Measurements from ENCODE around the gene HNRNPUL2.

The HNRNPUL2 gene

GRCh38 chr11:62715150-62716130 is 11.8 kb downstream of the HNRNPUL2 start:
- no peak for ATAC-seq

GRCh38 chr11:62713343-62713742 is 13.9 kb downstream of the HNRNPUL2 start:
- no peak for ATAC-seq

More at GRCh38 chr11:62715150-62716130, 11.8 kb downstream of the HNRNPUL2 start:
- TF ChIP-seq ZNF70 (CRISPR knock-in tag; IDR thresholded peaks at IDR 0.05) (no peak), RARB (CRISPR knock-in tag; IDR thresholded peaks at IDR 0.05) (no peak), ARNTL (CRISPR knock-in tag; IDR thresholded peaks at IDR 0.05; ENCODE audit: borderline replicate concordance, low read depth) (no peak), BACH2 (CRISPR knock-in tag; IDR thresholded peaks at IDR 0.05; ENCODE audit: borderline replicate concordance) (no peak)

GRCh38 chr11:62712861-62713260 is 14.4 kb downstream of the HNRNPUL2 start:
- ATAC-seq, result no peak
- TF ChIP-seq ARNTL (CRISPR knock-in tag; IDR thresholded peaks at IDR 0.05; ENCODE audit: borderline replicate concordance, low read depth) (no peak), ZC3H10 (CRISPR knock-in tag; IDR thresholded peaks at IDR 0.05) (no peak), ZFP30 (CRISPR knock-in tag; IDR thresholded peaks at IDR 0.05) (no peak)

More at GRCh38 chr11:62713343-62713742, 13.9 kb downstream of the HNRNPUL2 start:
- no peak for TF ChIP-seq CREB5 (CRISPR knock-in tag; IDR thresholded peaks at IDR 0.05; ENCODE audit: low read depth)
- no peak for TF ChIP-seq ESRRG (CRISPR knock-in tag; IDR thresholded peaks at IDR 0.05)
- no peak for TF ChIP-seq ZNF70 (CRISPR knock-in tag; IDR thresholded peaks at IDR 0.05)
- TF ChIP-seq BACH2 (CRISPR knock-in tag; IDR thresholded peaks at IDR 0.05; ENCODE audit: borderline replicate concordance), result no peak
- no peak for TF ChIP-seq RARB (CRISPR knock-in tag; IDR thresholded peaks at IDR 0.05)
- no peak for TF ChIP-seq ZNF565 (CRISPR knock-in tag; conservative IDR thresholded peaks at IDR 0.05; ENCODE audit: low read depth)
- TF ChIP-seq GLIS3 (CRISPR knock-in tag; IDR thresholded peaks at IDR 0.05), result no peak
- no peak for TF ChIP-seq SNAI2 (CRISPR knock-in tag; IDR thresholded peaks at IDR 0.05)
- TF ChIP-seq CSDC2 (CRISPR knock-in tag; IDR thresholded peaks at IDR 0.05), result no peak
- no peak for TF ChIP-seq POU6F1 (CRISPR knock-in tag; IDR thresholded peaks at IDR 0.05; ENCODE audit: borderline replicate concordance, low read depth)

DNA sequence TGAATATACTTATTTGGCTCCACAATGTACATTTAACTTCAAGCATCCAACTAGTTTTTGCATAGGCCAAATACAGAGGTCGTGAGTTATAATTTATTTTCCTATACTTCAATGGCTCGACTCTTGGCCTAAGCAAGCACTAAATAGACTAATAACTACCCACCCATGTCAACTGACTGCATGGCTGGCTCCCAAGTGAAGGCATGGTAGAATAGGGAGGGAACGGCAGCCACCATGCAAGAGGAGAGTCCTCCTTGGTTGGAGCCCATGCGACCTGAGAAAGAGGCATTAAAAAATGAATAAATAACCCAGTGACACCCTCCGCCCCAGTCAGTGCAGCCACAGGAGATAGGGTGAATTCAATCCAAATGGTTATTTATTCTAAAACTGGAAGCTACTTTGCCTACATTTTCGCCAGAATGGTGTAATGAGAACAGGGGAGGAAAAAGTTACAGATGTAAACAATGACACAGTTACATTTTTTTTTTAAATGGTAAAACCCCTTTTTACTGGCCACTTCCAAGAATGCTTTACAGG is 14.9 kb downstream of the HNRNPUL2 start:
- TF ChIP-seq ESRRG (CRISPR knock-in tag; IDR thresholded peaks at IDR 0.05) (no peak), POU6F1 (CRISPR knock-in tag; IDR thresholded peaks at IDR 0.05; ENCODE audit: borderline replicate concordance, low read depth) (no peak), TCF4 (CRISPR knock-in tag; IDR thresholded peaks at IDR 0.05; ENCODE audit: borderline replicate concordance) (no peak), ZFP3 (CRISPR knock-in tag; IDR thresholded peaks at IDR 0.05) (no peak), CREB5 (CRISPR knock-in tag; IDR thresholded peaks at IDR 0.05; ENCODE audit: low read depth) (no peak), ARNTL (CRISPR knock-in tag; IDR thresholded peaks at IDR 0.05; ENCODE audit: borderline replicate concordance, low read depth) (no peak), ZNF565 (CRISPR knock-in tag; conservative IDR thresholded peaks at IDR 0.05; ENCODE audit: low read depth) (no peak), SNAI2 (CRISPR knock-in tag; IDR thresholded peaks at IDR 0.05) (no peak), CSRNP3 (CRISPR knock-in tag; IDR thresholded peaks at IDR 0.05) (no peak)
- ATAC-seq, result no peak

Data from SK-N-SH treated with all-trans-retinoic acid at 6 μM for 48 hours (cell line).